Measurements from ENCODE around the gene GRB7. TPM values are rescaled to one million over a fixed set of nuclear protein-coding genes. Genes with fewer than 3 reads are reported as not detected.

Gene GRB7
- total and polyA plus RNA-seq, 9 of the 15 experiments (the other 6 are each of a cell fraction or from before 2014, with no cell fraction given) = 0.04 to 6.2 (median 2.2) TPM

DNA sequence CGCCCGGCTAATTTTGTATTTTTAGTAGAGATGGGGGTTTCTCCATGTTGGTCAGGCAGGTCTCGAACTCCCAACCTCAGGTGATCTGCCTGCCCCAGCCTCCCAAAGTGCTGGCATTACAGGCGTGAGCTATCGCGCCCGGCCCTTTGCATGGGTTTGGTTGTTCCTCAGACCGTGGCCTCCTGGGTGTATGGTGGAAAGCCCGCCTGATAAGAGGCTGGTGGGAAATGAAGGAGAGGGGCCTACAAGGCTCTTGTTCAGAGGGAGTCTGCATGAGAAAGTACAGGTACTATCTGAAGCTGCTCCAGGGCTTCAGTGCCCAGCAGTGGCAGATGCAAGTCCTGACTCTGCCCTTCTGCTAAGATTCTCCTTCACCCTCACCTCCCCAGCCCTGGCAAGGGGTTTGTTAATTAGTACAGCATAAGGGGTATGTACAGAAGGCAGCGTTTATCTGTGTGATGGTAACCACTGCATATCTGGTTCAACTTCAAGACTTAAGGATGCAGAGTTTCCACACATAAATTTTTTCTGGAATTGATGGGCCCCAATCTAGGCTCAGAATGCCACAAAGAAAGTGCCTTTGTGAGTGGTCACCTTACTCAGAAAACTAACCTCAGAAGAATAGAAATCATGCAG, 24.2 kb downstream of the GRB7 start:
- POLR2A ChIA-PET = interaction anchor here (1.2 kb wide), 1 partner anchor 9 kb away, joined by 6 read pairs; no protein-coding TSS in a partner anchor
- H3K4me3 ChIP-seq = no peak overlapping the region
- H2AFZ ChIP-seq (ENCODE audit: low read depth, low read length) = no peak overlapping the region
- no peaks in the 10 kb centered on the region for H3K9me3 ChIP-seq (replicated peaks; ENCODE audit: control insufficient read depth, insufficient read depth, low read depth, low read length)
- H4K20me1 ChIP-seq (replicated peaks; ENCODE audit: control insufficient read depth, insufficient read depth, low read length) = no peaks in the 10 kb centered on the region
- no peaks in the 10 kb centered on the region for H3K9me1 ChIP-seq (ENCODE audit: control insufficient read depth, insufficient read depth, low read length)
- no TSS peak for BruUV-seq (replicated peaks)
- FAIRE-seq (no peak), ATAC-seq (no peak), DNase-seq (ENCODE audit: extremely low read depth in 1 of 4, low spot score in 3 of 4) (no peak)
- in situ Hi-C loops (cut with MboI) = no loop called here
- H3K27me3 ChIP-seq (ENCODE audit: control insufficient read depth in 2 of 2, insufficient read depth in 2 of 2, low read length in 2 of 2) = peaks cover 33 to 49% of the 10 kb centered on the region in 2 experiments
- intact Hi-C loops (cut with micrococcal nuclease) = no loop called here
- no peaks in the 10 kb centered on the region for H3K79me2 ChIP-seq (ENCODE audit: control insufficient read depth, insufficient read depth, low read length)
- CTCF ChIA-PET (ENCODE audit: low intra/inter-chr PET ratio) = no interaction called here
- no peak overlapping the region for H3K9ac ChIP-seq (ENCODE audit: insufficient read depth in 1 of 2, low read depth in 2 of 2, low read length in 2 of 2)
- no peaks in the 10 kb centered on the region for H3K36me3 ChIP-seq (ENCODE audit: control insufficient read depth, insufficient read depth, low read length)
- 23% methylated on average over 9 of the region's 10 CpGs for WGBS (ENCODE audit: insufficient coverage, low coverage, missing lambda C conversion rate)
- H3K4me2 ChIP-seq (ENCODE audit: insufficient read depth, low read length) = no peak overlapping the region
- TF ChIP-seq RBM17 (IDR thresholded peaks at IDR 0.05; ENCODE audit: borderline replicate concordance, low read depth, low read length) (no peak), ZNF124 (CRISPR knock-in tag; IDR thresholded peaks at IDR 0.05) (no peak), CHD4 (IDR thresholded peaks at IDR 0.05; ENCODE audit: insufficient read depth, insufficient replicate concordance, low read depth, low read length, poor library complexity, severe bottlenecking) (no peak), ZNF3 (CRISPR knock-in tag; IDR thresholded peaks at IDR 0.05) (no peak), RBM25 (IDR thresholded peaks at IDR 0.05; ENCODE audit: low read depth, low read length, severe bottlenecking) (no peak), NRF1 (conservative IDR thresholded peaks at IDR 0.05 in 1 of 2, IDR thresholded peaks at IDR 0.05 in 1 of 2) (no peak), SMARCA5 (IDR thresholded peaks at IDR 0.05) (no peak), HNRNPLL (IDR thresholded peaks at IDR 0.05; ENCODE audit: low read depth, low read length, poor library complexity, severe bottlenecking) (no peak), MTA2 (IDR thresholded peaks at IDR 0.05; ENCODE audit: low read depth) (no peak), WHSC1 (IDR thresholded peaks at IDR 0.05; ENCODE audit: low read length) (no peak), BCLAF1 (IDR thresholded peaks at IDR 0.05; ENCODE audit: borderline replicate concordance in 1 of 2, control insufficient read depth in 1 of 2, low read depth in 2 of 2, low read length in 1 of 2) (no peak), NFYB (IDR thresholded peaks at IDR 0.05; ENCODE audit: extremely low read depth, insufficient read length) (no peak), RBM22 (IDR thresholded peaks at IDR 0.05; ENCODE audit: low read depth, low read length, poor library complexity, severe bottlenecking) (no peak)
- H3K4me1 ChIP-seq (replicated peaks in 1 of 2; ENCODE audit: control insufficient read depth in 2 of 2, insufficient read depth in 2 of 2, low read length in 2 of 2) = no peaks in the 10 kb centered on the region
- no peak overlapping the region for H3K27ac ChIP-seq (ENCODE audit: extremely low read depth, low read depth, low read length)

All from K562 (cell line).